CD4-positive, alpha-beta T cell treated with Interferon alpha-2 for 1 hour (primary cell): ENCODE measurements around the gene SEC14L5.
A peak's percentile ranks its signal among the peaks of the same experiment; 100 is the strongest.
"Not testable (repeated sequence)": the region's sequence is repeated elsewhere in the genome, so short reads cannot be mapped to it uniquely, and the experiment has no call there.

Experiments
- DNase-seq, 2 donors: peaks; one replicate each; pipeline ENCODE4 v3.0.0-alpha.2; 2020 to 2022

Gene SEC14L5

DNA sequence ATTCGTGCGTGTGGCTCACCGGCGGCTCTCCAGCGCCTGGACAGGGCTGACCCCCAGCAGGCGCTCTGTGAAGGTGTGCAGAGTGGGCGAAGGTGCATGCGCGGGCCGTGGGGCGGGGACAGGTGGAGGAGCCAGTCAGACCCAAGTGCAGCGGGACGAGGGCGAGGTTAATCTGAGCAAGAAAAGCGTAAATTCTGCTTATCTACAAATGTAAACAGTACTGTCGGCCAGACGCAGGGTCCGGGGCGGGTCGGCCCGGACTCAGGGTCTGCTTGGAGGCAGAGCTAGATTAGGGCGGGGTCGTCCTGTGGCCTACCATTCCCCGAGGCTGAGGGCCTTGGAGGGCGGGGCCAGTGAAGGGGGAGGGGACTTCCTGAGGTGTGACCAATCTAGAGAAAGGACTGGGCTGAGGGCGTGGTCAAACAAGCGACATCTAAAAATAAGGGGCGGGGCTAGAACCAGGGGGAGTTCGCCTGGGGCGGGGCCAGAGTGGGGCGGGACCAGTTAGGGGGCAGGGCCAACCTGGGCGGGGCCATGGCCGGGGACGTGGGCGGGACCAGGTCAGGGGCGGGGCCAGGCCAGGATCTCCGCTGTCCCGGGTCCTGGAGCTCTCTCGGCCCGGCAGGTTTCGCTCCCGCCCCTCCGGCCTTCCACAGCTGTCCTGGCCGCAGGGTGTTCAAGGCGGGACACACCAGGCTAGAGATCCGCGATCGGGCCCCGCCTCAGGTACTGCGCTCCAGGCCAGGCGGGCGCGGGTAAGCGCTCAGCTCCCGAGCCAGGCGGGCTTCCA lies at the start of gene SEC14L5:
Gene SEC14L5, plus strand, starts transcription at position 611 of the 790 bp plus-strand sequence. CDS start 994 bp downstream, outside the sequence.
- DNase-seq, result peak; percentile 90 to 93

DNA sequence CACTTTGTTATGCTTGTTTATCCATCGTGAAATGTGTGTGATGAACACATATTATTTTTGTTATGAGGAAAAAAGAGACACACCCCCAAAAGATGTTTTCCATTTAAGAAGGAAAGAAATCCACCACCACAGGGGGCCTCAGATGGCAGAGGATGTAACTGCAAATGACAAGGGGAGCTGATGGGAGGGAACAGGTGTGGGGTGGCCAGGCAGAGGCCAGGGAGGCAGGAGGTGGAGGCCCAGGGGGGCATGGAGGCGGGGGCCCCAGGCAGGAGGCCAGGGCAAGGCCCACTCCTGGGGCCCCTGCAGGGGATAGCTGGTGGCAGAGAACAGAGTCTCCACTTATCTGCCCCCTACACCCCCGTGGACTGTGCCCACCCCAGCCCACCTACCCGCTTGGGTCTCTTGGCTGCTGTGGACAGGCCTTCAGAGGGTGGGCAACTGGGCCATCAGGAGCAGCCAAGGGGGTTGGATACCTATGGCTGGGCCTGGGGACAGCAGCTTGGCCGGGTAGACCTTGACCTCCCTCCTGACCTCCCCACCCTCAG lies 49.2 kb upstream of the SEC14L5 start:
- DNase-seq, result no peak

- no peak for DNase-seq
Observed at GRCh38 chr16:4909825-4910224, 48.3 kb upstream of the SEC14L5 start.

DNA sequence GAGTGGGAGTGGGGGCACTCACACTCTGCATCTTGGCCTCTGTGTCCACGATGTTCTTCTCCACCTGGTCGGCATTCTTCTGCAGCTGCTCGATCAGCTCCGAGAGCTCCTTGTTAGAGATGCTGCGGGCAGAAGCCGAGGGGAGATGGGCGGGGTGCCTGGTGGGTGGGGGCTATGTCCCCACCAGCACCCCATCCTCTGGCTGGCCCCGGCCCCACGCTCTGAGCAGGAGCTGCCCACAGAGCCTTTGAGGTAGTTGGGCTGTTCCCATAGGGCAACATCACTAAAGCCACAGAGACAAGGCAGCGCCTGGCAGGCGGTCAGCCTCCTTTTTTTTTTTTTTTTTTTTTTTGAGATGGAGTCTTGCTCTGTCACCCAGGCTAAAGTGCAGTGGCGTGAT lies 47.3 kb upstream of the SEC14L5 start:
- no peak for DNase-seq

GRCh38 chr16:4911970-4912386 lies 46.2 kb upstream of the SEC14L5 start:
- DNase-seq, result no peak

GRCh38 chr16:4913130-4913773 lies 44.9 kb upstream of the SEC14L5 start:
- no peak for DNase-seq

- no peak for DNase-seq
Observed at GRCh38 chr16:4913774-4914525, 44.2 kb upstream of the SEC14L5 start.

- DNase-seq, result no peak
Observed at GRCh38 chr16:4914528-4915225, 43.5 kb upstream of the SEC14L5 start.

DNA sequence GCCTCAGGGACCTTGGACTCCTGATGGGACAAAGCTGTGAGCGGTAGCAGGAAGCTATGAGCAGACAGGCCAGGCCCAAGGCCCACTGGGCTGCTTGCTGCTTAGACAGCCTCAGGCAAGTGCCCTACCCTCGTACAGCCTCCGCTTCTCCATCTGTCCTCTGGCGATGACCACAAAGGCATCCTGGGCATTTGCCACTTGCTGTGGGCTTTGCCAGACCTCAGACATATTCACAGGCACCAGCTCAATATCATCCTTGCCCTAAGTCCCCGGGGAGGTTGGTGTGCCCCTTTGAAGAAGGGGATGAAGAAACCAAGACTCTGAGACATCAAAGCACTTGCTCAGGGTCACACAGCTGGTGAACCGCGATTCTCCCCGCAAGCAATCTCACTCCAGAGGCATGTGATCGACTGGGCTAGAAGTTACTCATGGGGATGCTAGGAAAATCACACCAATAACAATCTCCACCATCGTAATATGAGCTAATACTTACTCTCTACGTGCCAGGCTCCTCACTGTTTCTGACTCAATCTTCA lies 42.8 kb upstream of the SEC14L5 start:
- no peak for DNase-seq

GRCh38 chr16:4917117-4917516 lies 41.0 kb upstream of the SEC14L5 start:
- no peak for DNase-seq

- no peak for DNase-seq
Observed at GRCh38 chr16:4918781-4919251, 39.3 kb upstream of the SEC14L5 start.

- DNase-seq, result no peak
Observed at GRCh38 chr16:4920826-4921225, 37.3 kb upstream of the SEC14L5 start.

DNA sequence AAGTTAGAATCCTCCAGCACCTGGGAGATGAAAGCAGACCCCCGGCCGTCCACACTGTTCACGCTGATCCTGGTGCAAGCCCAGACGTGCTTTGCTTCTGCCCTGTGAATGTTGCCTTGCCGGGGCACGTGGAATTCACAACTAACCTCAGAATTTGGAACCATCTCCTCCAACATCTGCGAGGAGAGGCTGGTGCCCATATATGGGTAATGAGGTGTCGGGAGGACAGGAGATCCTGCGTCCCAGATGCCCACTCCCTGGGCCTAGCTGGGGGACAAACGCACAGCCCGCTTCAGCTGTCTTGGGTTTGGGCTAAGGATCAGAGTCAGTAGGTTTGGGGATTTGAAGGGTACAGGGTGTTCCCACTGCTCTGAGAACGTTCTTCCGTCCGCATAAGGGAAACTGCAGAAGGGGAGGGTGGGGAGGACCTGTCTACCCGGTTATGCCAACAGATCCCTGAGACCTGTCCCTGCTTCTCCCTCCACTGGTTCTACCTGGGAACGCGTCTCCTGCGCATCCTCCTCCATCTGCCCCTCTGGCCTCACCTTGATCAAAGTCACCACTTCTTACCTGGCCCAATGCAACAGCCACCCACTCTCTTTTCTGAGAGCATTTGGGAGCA lies 35.3 kb upstream of the SEC14L5 start:
- no peak for DNase-seq

- DNase-seq, result no peak
Observed at GRCh38 chr16:4923853-4924252, 34.3 kb upstream of the SEC14L5 start.

- no peak for DNase-seq
Observed at GRCh38 chr16:4924593-4925292, 33.4 kb upstream of the SEC14L5 start.

DNA sequence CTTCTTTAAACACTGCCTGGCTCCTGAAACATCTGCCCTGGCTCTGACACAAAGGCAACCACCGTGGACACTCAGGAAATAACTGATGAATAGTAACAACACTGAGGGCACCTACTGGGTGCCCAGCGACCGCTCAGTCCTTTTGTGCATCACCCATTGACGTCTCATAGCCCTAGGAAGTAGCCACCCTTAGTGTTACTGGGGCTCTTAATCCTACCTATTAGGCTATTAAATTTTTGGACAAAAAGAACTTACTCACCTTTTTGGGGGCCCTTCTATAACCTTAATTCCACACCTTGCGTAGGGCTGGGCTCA lies 32.9 kb upstream of the SEC14L5 start:
- DNase-seq, result no peak

DNA sequence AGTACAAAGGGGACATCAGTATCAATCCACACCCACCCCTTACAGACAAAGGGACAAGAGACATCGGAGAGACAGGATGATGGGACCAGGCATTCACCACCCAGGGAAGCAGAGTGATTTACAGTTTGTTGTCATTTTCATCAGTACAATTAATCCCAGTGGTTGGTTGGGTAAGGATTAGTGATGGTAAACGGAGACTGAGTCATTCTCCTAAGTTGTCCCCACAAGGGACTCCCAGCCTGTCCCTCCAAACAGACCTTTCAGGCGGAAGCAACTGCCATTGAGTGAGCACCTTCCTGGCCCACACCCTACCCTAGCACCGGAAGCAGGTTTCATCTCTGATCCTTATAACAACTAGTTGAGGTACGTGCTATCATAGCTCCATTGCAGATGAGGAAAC lies 32.3 kb upstream of the SEC14L5 start:
- DNase-seq, result no peak

GRCh38 chr16:4926928-4927327 lies 31.2 kb upstream of the SEC14L5 start:
- DNase-seq, result no peak

DNA sequence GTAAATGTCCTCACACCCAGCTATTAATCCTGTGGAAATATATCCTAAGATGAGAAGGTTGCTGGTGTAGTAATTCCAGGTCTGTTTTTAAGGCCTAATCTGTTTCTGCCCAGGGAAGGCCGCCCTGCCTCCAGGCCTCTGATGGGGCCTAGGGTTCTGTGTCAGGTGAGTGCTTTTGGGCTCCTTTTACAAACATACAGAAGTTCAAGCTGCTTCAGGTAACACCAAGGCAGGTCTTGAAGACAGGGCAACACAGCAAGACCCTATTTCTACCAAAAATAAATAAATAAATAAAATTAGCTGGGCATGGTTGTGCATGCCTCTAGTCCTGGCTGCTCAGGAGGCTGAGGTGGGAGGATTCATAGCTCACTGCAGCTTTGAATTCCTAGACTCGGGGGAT lies 30.5 kb upstream of the SEC14L5 start:
- no peak for DNase-seq

- DNase-seq, result no peak
Observed at GRCh38 chr16:4928227-4928626, 29.9 kb upstream of the SEC14L5 start.

DNA sequence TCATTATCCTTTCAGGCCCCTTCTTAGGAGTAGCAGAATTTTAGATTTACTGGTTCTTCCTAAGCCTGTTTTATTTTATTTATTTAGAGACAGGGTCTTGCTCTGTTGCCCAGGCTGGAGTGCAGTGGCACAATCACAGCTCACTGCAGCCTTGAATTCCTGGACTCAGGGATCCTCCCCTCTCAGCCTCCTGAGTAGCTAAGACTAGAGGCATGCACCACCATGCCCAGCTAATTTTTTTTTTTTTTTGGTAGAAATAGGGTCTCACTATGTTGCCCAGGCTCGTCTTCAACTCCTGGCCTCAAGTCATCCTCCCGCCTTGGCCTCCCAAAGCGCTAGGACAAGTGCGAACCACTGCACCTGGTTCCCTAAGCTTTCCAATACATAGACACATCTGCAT lies 28.5 kb upstream of the SEC14L5 start:
- not testable (repeated sequence) for DNase-seq
